Testis (tissue), 3 donors: ENCODE results near the gene HIF1AN. TPM values are rescaled to one million over a fixed set of nuclear protein-coding genes. Genes with fewer than 3 reads are reported as not detected.

Experiments
- DNase-seq: peaks from one replicate; pipeline ENCODE4 v3.0.0-alpha.2; 2019
- H3K27ac ChIP-seq, 2 donors: fragments of 200-600 bp; sonication (generic); one replicate each; pipeline ENCODE4 v1.5.1; 2019
- H3K27me3 ChIP-seq: fragments of 200-600 bp; sonication (generic); one replicate; pipeline ENCODE4 v1.5.1; 2019
- H3K36me3 ChIP-seq: fragments of 200-600 bp; sonication (generic); one replicate; pipeline ENCODE4 v1.5.1; 2017; ENCODE audit warnings: low read depth; ENCODE audit errors: missing control alignments
- H3K4me1 ChIP-seq: fragments of 200-600 bp; sonication (generic); one replicate; pipeline ENCODE4 v1.5.1; 2019
- H3K4me3 ChIP-seq, 2 donors: fragments of 200-600 bp; sonication (generic); one replicate each; pipeline ENCODE4 v1.5.1; 2017 to 2019
- H3K9me3 ChIP-seq: fragments of 200-600 bp; sonication (generic); one replicate; pipeline ENCODE4 v1.5.1; 2017
- CTCF ChIP-seq, 3 experiments: fragments of 450-650 bp in 2 of 3; fragments of 200-600 bp in 1 of 3; sonication (generic) in 1 of 3; IDR thresholded peaks; one replicate each; pipeline ENCODE4 v1.5.1; 2016 to 2019; ENCODE audit warnings: antibody characterized with exemption in 3 of 3, mild to moderate bottlenecking in 2 of 3, moderate library complexity in 1 of 3
- POLR2A ChIP-seq: fragments of 450-650 bp; IDR thresholded peaks from one replicate; pipeline ENCODE4 v1.6.1; 2017; ENCODE audit warnings: antibody characterized with exemption, mild to moderate bottlenecking, moderate library complexity
- WGBS, 2 donors: methylation state at CpG; one replicate each; pipeline ENCODE4 v1.1.5; 2018; 5-methylcytosine and 5-hydroxymethylcytosine counted together
- intact Hi-C: fragments of 100-400 bp; cut with DNase I; formaldehyde crosslinking; loops from one replicate; pipeline ENCODE4 v1.15.1; 2023; ENCODE audit warnings: low total_unique reads
- polyA plus RNA-seq: library from polyadenylated mRNA; stranded (reverse); fragments of 350-450 nt; fragmentation: Illumina TruSeq; extraction: RNeasy Lipid Tissue Mini Kit (QIAGEN cat#74804); gene quantifications from one replicate; pipeline ENCODE4 v1.2.3, GENCODE V29; 2014; ENCODE audit warnings: low read depth, low replicate concordance; ENCODE audit not compliant: insufficient read depth
- total RNA-seq, 2 donors: library from RNA; depleted of rRNA; stranded (reverse); fragments of >200 nt; gene quantifications; one replicate each; pipeline ENCODE4 v1.2.3, GENCODE V29; 2016

The HIF1AN gene
- total and polyA plus RNA-seq, 3 donors from 2014 or later = 30.9 to 81.0 (median 34.3) TPM

- H3K27ac ChIP-seq = peak overlapping the region in 1 of 2 donors; percentile 25
- intact Hi-C loops = no loop called here
Observed at GRCh38 chr10:100518761-100519241, 16.9 kb upstream of the HIF1AN start.

DNA sequence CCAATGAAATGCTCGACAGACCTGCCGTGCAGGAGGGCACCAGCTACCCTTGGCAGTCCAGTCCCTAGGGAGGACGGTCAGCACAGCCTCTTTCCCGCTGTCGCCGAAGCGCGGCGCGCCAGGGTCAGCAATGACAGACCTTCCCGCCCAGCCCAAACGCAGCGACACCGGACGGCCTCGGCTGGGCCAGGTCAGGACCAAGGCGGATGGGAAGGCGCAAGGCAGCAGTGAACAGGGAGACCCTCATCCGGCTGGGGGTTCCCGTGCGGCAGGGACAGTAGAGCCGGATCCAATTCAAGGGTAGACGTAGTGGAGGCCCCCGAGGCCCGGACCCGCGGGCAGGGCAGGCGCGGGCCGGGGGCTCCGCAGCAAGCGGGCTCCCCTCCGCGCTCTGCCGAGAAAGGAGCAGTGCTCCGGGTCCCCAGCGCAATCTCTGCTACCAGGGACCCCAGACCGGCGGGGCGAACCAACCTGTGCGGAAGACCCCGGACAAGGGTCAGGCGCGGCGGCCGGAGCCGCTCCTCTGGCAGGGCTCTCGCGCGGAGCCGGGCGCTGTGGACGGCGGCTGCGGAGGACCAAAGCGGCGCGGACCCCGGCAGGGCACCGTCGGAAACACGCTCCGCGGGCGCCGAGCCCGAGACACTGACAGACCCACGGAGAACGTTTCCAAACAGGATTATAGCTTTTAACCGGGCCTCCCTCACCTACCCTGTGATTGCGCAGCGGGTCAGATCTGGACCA is 16.3 kb upstream of the HIF1AN start, which contains the start of gene SEC31B:
TSS of gene SEC31B (minus strand) at position 551 of the 741 bp plus-strand sequence. CDS start 2,909 bp downstream, outside the sequence.
- intact Hi-C loops = no loop called here

More at GRCh38 chr10:100518761-100519241, 16.9 kb upstream of the HIF1AN start:
- WGBS, 2 donors = 6 to 8% methylated on average over 7 of the region's 7 CpGs
- H3K36me3 ChIP-seq = no peaks in the 10 kb centered on the region
- no peaks in the 10 kb centered on the region for H3K9me3 ChIP-seq
- peak; percentile 84 for DNase-seq
- H3K4me1 ChIP-seq = peaks cover 12% of the 10 kb centered on the region
- H3K4me3 ChIP-seq = peak overlapping the region; percentile 61 to 65
- TF ChIP-seq POLR2A (no peak), CTCF (IDR thresholded peaks at IDR 0.05) (peak; percentile 73 to 79 (median 75))
- no peaks in the 10 kb centered on the region for H3K27me3 ChIP-seq

GRCh38 chr10:100520811-100521210 is 14.9 kb upstream of the HIF1AN start:
- Histone ChIP-seq H3K4me3 (no peak overlapping the region), H3K27ac (no peak overlapping the region), H3K36me3 (no peaks in the 10 kb centered on the region), H3K27me3 (no peaks in the 10 kb centered on the region), H3K9me3 (no peaks in the 10 kb centered on the region), H3K4me1 (peaks cover 12% of the 10 kb centered on the region)
- 66 to 82% methylated on average over 3 of the region's 3 CpGs for WGBS, 2 donors
- no peak for DNase-seq
- intact Hi-C loops = no loop called here
- TF ChIP-seq CTCF (IDR thresholded peaks at IDR 0.05) (no peak), POLR2A (no peak)

More for the DNA sequence above, 16.3 kb upstream of the HIF1AN start, which contains the start of gene SEC31B:
- peak within 1 kb of the TSS in 1 of 2 donors; percentile 25 for H3K27ac ChIP-seq
- no peaks in the 10 kb centered on the region for H3K9me3 ChIP-seq
- TF ChIP-seq CTCF (IDR thresholded peaks at IDR 0.05) (no peak), POLR2A (no peak)
- peak; percentile 68 for DNase-seq
- H3K36me3 ChIP-seq = no peaks in the 10 kb centered on the region
- 5 to 15% methylated on average over 4 to 51 of the region's 72 CpGs for WGBS, 2 donors
- no peaks in the 10 kb centered on the region for H3K27me3 ChIP-seq
- peak within 1 kb of the TSS; percentile 61 to 65 for H3K4me3 ChIP-seq
- peaks cover 12% of the 10 kb centered on the region for H3K4me1 ChIP-seq

- no peak overlapping the region for H3K4me3 ChIP-seq
- intact Hi-C loops = no loop called here
- no peaks in the 10 kb centered on the region for H3K27me3 ChIP-seq
- H3K27ac ChIP-seq = no peak overlapping the region
- peaks cover 12% of the 10 kb centered on the region for H3K4me1 ChIP-seq
- no peaks in the 10 kb centered on the region for H3K36me3 ChIP-seq
- WGBS, 2 donors = 71 to 76% methylated on average over 5 of the region's 5 CpGs
- no peak for DNase-seq
- no peaks in the 10 kb centered on the region for H3K9me3 ChIP-seq
- TF ChIP-seq POLR2A (no peak), CTCF (IDR thresholded peaks at IDR 0.05) (no peak)
Observed at GRCh38 chr10:100522107-100522801, 13.5 kb upstream of the HIF1AN start.
